Stimulated activated CD4-positive, alpha-beta T cell treated with anti-CD3 and anti-CD28 coated beads, TNF-alpha, amount 100 ng/mL, for 4 hours (primary cell): Measurements from ENCODE around the gene PTPRG.

ENCODE experiments used
- DNase-seq, 3 experiments: peaks; one replicate each; pipeline ENCODE4 v3.0.0-alpha.2; 2020; ENCODE audit warnings: low read depth in 3 of 3

Gene PTPRG

DNA sequence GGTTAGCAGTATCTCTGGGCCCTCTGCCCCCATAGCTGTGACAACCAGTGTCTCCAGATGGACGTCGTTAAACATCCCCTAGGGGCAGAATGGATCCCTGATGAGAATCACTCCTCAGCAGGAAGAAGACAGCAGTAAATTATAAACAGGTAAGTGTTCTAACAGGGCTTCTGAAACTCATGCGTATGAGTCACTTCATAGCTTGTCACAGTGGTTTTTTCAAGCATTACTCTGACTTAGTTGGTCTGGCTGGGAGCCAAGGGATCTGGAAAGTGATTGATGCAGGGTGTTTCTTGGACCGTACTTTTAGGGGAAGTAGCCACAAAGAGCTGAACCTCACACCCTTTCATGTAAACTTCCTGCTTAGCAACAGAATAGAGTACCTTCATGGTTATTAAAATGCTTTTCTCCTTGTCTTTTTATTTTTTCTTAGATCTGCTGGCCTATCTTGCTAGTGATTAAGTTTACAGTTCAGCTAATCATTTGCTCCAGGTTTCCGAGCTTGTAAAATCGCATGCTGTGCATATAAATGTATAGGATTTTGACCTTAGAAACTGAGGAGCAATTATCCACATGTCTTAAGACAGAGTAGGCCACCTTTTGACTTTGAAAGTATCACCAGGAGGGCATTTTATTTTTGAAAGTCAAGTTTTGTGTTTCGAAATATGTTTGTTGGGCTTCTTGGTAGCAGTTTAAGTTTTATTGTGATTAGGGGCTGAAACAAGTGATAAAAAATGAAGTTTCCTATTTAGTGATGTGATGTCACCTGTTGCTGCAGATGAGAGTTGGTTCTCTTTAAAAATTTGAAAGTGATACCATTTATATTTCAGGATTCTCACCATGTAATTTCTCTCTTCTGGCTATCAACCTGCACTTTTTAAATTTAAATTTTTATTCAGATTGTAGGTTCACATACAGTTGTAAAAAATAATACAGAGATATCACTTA lies 333.9 kb downstream of the PTPRG start:
- no peak for DNase-seq

GRCh38 chr3:61896251-61896650 lies 334.9 kb downstream of the PTPRG start:
- no peak for DNase-seq

GRCh38 chr3:61897848-61898247 lies 336.5 kb downstream of the PTPRG start:
- DNase-seq, result no peak

DNA sequence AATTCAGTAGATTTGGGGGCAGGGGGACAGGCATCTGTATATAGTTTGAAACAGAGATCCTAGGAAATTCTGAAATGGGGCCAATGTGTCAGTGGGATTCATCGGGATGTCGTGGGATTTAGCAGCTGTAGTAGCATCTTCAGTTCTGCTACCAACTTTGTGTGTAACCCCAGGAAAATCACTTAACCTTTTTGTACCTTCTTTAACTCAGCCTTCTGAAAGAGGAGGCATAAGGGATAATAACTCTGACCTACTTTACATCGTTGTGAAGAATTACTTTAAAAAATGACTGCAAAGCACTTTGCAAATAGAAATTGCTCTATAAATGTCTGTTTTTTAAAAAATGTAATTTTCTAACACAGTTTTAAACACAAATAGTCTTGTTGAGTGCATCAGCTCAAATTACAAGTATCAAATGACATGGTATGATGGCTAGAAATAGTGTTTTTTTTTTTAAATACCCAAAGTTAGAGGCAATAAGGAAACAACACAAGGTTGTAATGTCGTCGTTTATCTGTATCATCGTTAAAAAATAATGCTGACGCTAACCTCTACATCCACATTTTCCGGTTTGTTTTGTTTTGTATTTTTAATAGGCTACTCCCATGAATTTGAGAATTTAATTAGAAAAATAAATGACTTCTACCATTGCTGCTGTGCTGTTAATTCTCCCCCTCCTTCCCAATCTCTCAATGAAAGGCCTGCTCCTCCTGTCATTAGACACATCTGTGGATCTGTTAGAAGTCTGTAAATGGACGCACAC lies 338.5 kb downstream of the PTPRG start:
- DNase-seq, result no peak

DNA sequence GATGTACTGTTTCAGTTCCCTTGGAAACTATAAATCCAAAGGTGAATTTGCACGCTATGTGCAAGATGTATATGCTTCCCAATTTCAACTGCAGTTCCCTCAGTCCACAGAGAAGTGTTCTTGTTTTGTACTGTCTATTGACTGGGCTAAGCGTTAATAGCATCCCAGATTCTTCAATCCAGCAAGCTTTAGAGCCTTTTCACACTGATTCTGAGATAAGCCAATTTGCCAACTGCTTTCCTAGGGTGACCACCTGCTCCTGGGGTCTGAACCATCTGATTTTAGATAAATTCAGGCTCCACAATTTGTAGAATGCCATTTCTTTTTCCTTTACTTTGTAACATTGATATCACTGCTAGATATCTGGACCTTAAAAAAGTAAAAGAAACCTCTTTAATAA lies 340.1 kb downstream of the PTPRG start:
- no peak for DNase-seq

GRCh38 chr3:61901986-61902385 lies 340.6 kb downstream of the PTPRG start:
- no peak for DNase-seq

DNA sequence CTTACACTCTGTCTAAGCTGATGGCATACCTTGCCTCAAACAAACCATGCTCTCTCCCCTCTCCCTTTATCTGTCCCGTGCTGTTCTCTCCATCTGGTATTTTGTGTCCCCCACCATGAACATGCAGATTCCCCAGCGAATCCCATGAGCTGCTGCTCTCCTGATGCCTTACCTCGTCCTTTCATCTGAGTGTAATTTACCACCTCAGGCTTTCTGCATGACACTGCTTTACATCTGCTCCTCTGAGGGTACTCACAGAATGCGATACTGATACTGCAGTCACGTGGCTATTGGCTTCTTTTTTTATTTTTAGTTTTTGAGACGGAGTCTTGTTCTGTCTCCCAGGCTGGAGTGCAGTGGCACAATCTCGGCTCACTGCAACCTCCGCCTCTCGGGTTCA lies 341.7 kb downstream of the PTPRG start:
- DNase-seq, result no peak

- DNase-seq, result no peak
Measured at GRCh38 chr3:61903931-61904657, 342.7 kb downstream of the PTPRG start.

GRCh38 chr3:61907210-61907795 lies 345.9 kb downstream of the PTPRG start:
- no peak for DNase-seq

- DNase-seq, result no peak
Measured at GRCh38 chr3:61908382-61908781, 347.0 kb downstream of the PTPRG start.

- no peak for DNase-seq
Measured at GRCh38 chr3:61910732-61911131, 349.4 kb downstream of the PTPRG start.

DNA sequence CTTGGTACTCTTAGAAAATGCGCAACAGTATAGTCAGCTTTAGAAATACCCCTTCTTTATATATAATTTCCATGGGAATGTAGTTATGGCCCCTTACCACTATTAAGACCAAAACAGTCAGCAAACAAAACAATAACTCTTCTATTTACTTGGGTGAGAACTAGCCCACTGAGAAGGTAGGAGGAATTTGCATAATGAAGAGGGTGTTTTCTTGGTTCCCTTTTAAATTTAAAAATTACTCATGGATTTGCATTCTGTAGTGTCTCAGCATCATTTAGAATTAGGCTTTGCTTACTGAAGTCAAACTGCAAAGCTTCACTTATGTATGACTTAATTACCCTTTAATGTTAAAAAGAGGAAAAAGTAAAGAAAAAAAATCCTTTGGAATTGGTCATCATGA lies 350.8 kb downstream of the PTPRG start:
- DNase-seq, result no peak

- no peak for DNase-seq
Measured at GRCh38 chr3:61913701-61914100, 352.3 kb downstream of the PTPRG start.

DNA sequence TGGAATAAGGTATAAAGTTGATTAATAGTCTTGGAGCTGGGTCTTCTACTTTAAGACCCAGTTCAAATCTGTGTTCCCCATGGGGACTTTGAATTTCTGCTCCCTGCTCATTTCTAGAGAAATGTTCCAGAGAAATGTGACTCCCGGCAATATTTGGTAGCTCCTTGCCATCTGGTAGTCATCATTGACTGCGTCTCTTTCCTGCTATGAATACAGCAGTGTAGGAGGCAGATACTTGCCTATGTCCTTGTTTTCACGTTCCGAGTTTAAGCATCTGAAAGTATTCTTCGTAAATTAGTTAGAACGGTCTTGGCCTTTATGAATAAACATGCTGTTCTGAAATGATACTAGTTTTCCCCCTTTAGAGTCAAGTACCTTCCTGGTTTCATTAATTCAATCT lies 352.9 kb downstream of the PTPRG start:
- no peak for DNase-seq

GRCh38 chr3:61915296-61915695 lies 353.9 kb downstream of the PTPRG start:
- DNase-seq, result no peak

DNA sequence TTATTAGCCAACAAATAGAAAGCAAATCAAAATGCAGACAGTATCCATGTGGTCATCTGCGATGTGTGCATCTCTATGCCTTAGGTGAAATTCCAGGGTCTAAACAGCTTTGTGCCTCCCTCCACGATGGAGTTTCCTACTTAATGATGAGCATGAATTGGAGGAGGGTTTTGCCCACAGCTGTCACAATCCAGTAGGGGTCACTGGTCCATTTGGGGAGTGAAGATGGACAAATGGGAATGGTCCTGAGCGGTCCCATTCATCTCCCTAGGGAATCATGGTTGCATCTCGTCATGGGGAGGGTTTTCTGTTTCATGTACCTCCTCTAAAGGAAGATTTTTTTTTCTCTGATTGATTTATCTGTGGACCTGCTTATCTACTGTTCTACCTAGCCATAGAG lies 358.0 kb downstream of the PTPRG start:
- no peak for DNase-seq

DNA sequence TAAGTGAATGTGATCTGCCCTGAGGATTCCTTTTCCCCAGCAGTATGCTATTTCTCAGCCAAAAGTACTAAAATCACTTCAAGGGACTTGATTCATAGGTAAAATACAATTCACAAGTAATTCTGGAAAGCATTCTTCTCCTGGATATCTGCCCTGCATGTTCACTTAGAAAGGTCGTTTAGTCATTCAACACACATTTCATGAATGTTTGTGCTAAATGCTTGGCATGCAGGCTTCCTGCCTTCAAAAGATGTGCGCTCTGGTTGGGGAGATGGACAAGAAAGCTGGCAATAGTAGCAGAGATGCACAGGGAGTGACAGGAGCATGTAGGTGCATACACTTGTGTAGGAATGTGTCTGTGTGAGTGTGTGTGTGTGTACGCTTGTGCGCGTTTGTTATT lies 360.7 kb downstream of the PTPRG start:
- DNase-seq, result no peak

DNA sequence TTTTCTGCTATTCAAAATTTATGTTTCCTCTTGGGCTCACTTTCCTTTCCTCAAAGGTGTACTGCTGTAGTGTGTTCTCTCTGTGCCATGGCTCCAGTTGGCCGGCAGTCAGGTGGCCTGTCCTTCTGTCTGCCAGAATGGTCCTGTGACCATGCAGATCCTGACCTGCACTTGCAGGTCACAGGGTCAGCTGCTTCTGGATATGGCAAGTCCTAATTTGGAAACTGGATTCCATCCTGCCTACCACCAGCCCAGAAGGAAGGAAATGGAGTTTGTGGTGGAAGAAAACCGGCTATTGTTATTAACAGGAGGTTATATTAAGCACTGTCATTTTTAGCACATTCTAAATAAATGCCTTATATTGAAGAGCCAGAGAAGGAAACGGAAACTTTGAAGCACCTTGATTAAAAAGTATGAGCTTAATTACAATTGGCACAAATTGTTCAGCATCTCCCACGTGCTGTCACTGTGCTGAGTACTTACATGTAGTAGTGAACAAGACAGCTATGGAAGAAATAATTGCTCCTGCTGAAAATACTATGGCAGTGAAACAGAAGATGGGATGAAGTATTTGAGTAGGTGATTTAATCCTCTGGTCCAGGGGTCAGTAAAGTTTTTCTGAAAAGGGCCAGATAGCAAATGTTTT lies 362.8 kb downstream of the PTPRG start:
- no peak for DNase-seq

DNA sequence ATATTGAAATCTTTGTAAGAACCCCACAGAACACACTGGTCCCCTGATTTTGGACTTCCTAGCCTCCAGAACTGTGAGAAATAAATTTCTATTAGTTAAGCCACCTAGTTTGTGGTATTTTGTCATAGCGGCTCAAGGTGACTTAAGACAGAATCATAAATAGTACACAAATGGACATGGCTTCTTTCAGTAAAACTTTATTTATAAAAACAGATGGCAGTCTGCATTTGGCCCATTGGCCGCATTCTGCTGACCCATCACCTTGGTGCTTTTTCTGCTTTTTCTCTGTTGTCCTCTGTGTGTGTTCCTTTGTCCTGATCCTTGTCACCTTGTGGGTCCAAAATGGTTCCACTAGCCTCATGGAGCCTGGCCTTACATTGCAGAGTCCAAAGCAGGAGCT lies 363.6 kb downstream of the PTPRG start:
- no peak for DNase-seq

GRCh38 chr3:61925721-61926120 lies 364.4 kb downstream of the PTPRG start:
- DNase-seq, result no peak

GRCh38 chr3:61926923-61927322 lies 365.6 kb downstream of the PTPRG start:
- no peak for DNase-seq
